Astrocyte (in vitro differentiated cells and primary cell): ENCODE data around the gene OTUD6A. TPM values are rescaled to one million over a fixed set of nuclear protein-coding genes. Genes with fewer than 3 reads are reported as not detected.

Experiments
- DNase-seq: peaks from one replicate; pipeline ENCODE4 v3.0.0-alpha.2; 2010; ENCODE audit warnings: low read depth
- FAIRE-seq: peaks from 2 replicates; lab custom pipeline; 2011; peaks lifted over from hg19 to GRCh38; lab: Jason Lieb, UNC
- H2AFZ ChIP-seq: 2 replicates; pipeline ENCODE4 v1.6.0; 2012; ENCODE audit warnings: low read depth, low read length, inconsistent platforms
- H3K27ac ChIP-seq: 2 replicates; pipeline ENCODE4 v1.5.1; 2011; ENCODE audit warnings: low read depth, low read length, inconsistent platforms
- H3K27me3 ChIP-seq: 2 replicates; pipeline ENCODE4 v1.6.0; 2011; ENCODE audit warnings: low read length, inconsistent platforms; ENCODE audit not compliant: insufficient read depth
- H3K36me3 ChIP-seq: 2 replicates; pipeline ENCODE4 v1.5.1; 2011; ENCODE audit warnings: low read length, inconsistent platforms; ENCODE audit not compliant: insufficient read depth
- H3K4me1 ChIP-seq: 2 replicates; pipeline ENCODE4 v1.5.1; 2011; ENCODE audit warnings: low read length, inconsistent platforms; ENCODE audit not compliant: insufficient read depth
- H3K4me2 ChIP-seq: 2 replicates; pipeline ENCODE4 v1.6.0; 2012; ENCODE audit warnings: low read length, inconsistent platforms
- H3K4me3 ChIP-seq: 2 replicates; pipeline ENCODE4 v1.5.1; 2011; ENCODE audit warnings: low read depth, mild to moderate bottlenecking, low read length, inconsistent platforms; ENCODE audit not compliant: insufficient read depth
- H3K79me2 ChIP-seq: 2 replicates; pipeline ENCODE4 v1.6.0; 2012; ENCODE audit warnings: mild to moderate bottlenecking, low read length, inconsistent platforms; ENCODE audit not compliant: insufficient read depth
- H3K9ac ChIP-seq: 2 replicates; pipeline ENCODE4 v1.6.0; 2012; ENCODE audit warnings: mild to moderate bottlenecking, low read length, inconsistent platforms
- H3K9me3 ChIP-seq: 2 replicates; pipeline ENCODE4 v1.5.1; 2012; ENCODE audit warnings: low read depth, mild to moderate bottlenecking, low read length, inconsistent platforms; ENCODE audit not compliant: insufficient read depth
- H4K20me1 ChIP-seq: 2 replicates; pipeline ENCODE4 v1.6.0; 2012; ENCODE audit warnings: low read length, inconsistent platforms; ENCODE audit not compliant: insufficient read depth
- H3K27ac Mint-ChIP-seq: one replicate; pipeline ENCODE4 v1.8.0; 2021; ENCODE audit warnings: mild to moderate bottlenecking, mixed read lengths; ENCODE audit not compliant: unreplicated experiment
- H3K27me3 Mint-ChIP-seq: one replicate; pipeline ENCODE4 v1.8.0; 2021; ENCODE audit warnings: low read depth, mixed read lengths; ENCODE audit not compliant: unreplicated experiment
- H3K36me3 Mint-ChIP-seq: one replicate; pipeline ENCODE4 v1.8.0; 2021; ENCODE audit warnings: low read depth, mixed read lengths; ENCODE audit not compliant: unreplicated experiment
- H3K4me1 Mint-ChIP-seq: one replicate; pipeline ENCODE4 v1.8.0; 2021; ENCODE audit warnings: low read depth, mixed read lengths; ENCODE audit not compliant: unreplicated experiment
- H3K4me3 Mint-ChIP-seq: one replicate; pipeline ENCODE4 v1.8.0; 2021; ENCODE audit warnings: mild to moderate bottlenecking, moderate library complexity, mixed read lengths; ENCODE audit not compliant: unreplicated experiment
- H3K9me3 Mint-ChIP-seq: one replicate; pipeline ENCODE4 v1.8.0; 2021; ENCODE audit warnings: mild to moderate bottlenecking, mixed read lengths; ENCODE audit not compliant: unreplicated experiment
- CTCF ChIP-seq: IDR thresholded peaks from 2 replicates; pipeline ENCODE4 v1.5.1; 2011; ENCODE audit warnings: low read depth, mild to moderate bottlenecking, inconsistent platforms, low read length, moderate library complexity; ENCODE audit not compliant: insufficient read depth
- EZH2 ChIP-seq: IDR thresholded peaks from 2 replicates; pipeline ENCODE4 v1.6.1; 2012; ENCODE audit warnings: mild to moderate bottlenecking, low read length, inconsistent platforms; ENCODE audit not compliant: insufficient read depth
- total RNA-seq: library from RNA; stranded (reverse); gene quantifications from 2 replicates; pipeline ENCODE4 v1.2.1, GENCODE V29; 2021

OTUD6A gene
- total RNA-seq, 1 donor from 2014 or later = not detected

- H3K27ac Mint-ChIP-seq = no peak overlapping the region
- Histone ChIP-seq H3K27me3 (no peaks in the 10 kb centered on the region), H3K79me2 (no peaks in the 10 kb centered on the region), H3K27ac (no peak overlapping the region), H3K4me3 (no peak overlapping the region), H3K36me3 (no peaks in the 10 kb centered on the region), H3K9ac (no peak overlapping the region), H3K4me2 (no peak overlapping the region), H4K20me1 (no peaks in the 10 kb centered on the region), H3K4me1 (no peaks in the 10 kb centered on the region), H2AFZ (no peak overlapping the region), H3K9me3 (no peaks in the 10 kb centered on the region)
- no peak for DNase-seq
- H3K4me1 Mint-ChIP-seq = peaks cover 2% of the 10 kb centered on the region
- no peaks in the 10 kb centered on the region for H3K36me3 Mint-ChIP-seq
- no peak for FAIRE-seq
- no peaks in the 10 kb centered on the region for H3K27me3 Mint-ChIP-seq
- TF ChIP-seq CTCF = no peak
- H3K4me3 Mint-ChIP-seq = no peak overlapping the region
- no peaks in the 10 kb centered on the region for H3K9me3 Mint-ChIP-seq
Measured at GRCh38 chrX:70034646-70035045, 27.6 kb upstream of the OTUD6A start.

- Mint-ChIP-seq H3K4me3 (no peak overlapping the region), H3K4me1 (no peaks in the 10 kb centered on the region), H3K27ac (no peak overlapping the region), H3K27me3 (no peaks in the 10 kb centered on the region), H3K36me3 (no peaks in the 10 kb centered on the region), H3K9me3 (no peaks in the 10 kb centered on the region)
- Histone ChIP-seq H3K36me3 (no peaks in the 10 kb centered on the region), H4K20me1 (no peaks in the 10 kb centered on the region), H3K4me1 (no peaks in the 10 kb centered on the region), H3K4me3 (no peak overlapping the region), H3K27ac (no peak overlapping the region), H3K9ac (no peak overlapping the region), H3K79me2 (no peaks in the 10 kb centered on the region), H3K9me3 (no peaks in the 10 kb centered on the region), H3K27me3 (no peaks in the 10 kb centered on the region), H3K4me2 (no peak overlapping the region), H2AFZ (no peak overlapping the region)
- FAIRE-seq (no peak), DNase-seq (no peak)
- TF ChIP-seq CTCF (no peak), EZH2 (no peak)
Measured at GRCh38 chrX:70038515-70038914, 23.7 kb upstream of the OTUD6A start.

GRCh38 chrX:70038951-70039350 is 23.3 kb upstream of the OTUD6A start:
- Histone ChIP-seq H3K27ac (no peak overlapping the region), H3K4me1 (no peaks in the 10 kb centered on the region), H2AFZ (no peak overlapping the region), H4K20me1 (no peaks in the 10 kb centered on the region), H3K9ac (no peak overlapping the region), H3K27me3 (no peaks in the 10 kb centered on the region), H3K79me2 (no peaks in the 10 kb centered on the region), H3K4me3 (no peak overlapping the region), H3K4me2 (no peak overlapping the region), H3K9me3 (no peaks in the 10 kb centered on the region), H3K36me3 (no peaks in the 10 kb centered on the region)
- TF ChIP-seq EZH2 = no peak
- TF ChIP-seq CTCF = no peak
- FAIRE-seq (no peak), DNase-seq (no peak)
- Mint-ChIP-seq H3K27ac (no peak overlapping the region), H3K36me3 (no peaks in the 10 kb centered on the region), H3K4me3 (no peak overlapping the region), H3K27me3 (no peaks in the 10 kb centered on the region), H3K9me3 (no peaks in the 10 kb centered on the region), H3K4me1 (no peaks in the 10 kb centered on the region)
